ENCODE results near the gene CACNB2.

The CACNB2 gene

DNA sequence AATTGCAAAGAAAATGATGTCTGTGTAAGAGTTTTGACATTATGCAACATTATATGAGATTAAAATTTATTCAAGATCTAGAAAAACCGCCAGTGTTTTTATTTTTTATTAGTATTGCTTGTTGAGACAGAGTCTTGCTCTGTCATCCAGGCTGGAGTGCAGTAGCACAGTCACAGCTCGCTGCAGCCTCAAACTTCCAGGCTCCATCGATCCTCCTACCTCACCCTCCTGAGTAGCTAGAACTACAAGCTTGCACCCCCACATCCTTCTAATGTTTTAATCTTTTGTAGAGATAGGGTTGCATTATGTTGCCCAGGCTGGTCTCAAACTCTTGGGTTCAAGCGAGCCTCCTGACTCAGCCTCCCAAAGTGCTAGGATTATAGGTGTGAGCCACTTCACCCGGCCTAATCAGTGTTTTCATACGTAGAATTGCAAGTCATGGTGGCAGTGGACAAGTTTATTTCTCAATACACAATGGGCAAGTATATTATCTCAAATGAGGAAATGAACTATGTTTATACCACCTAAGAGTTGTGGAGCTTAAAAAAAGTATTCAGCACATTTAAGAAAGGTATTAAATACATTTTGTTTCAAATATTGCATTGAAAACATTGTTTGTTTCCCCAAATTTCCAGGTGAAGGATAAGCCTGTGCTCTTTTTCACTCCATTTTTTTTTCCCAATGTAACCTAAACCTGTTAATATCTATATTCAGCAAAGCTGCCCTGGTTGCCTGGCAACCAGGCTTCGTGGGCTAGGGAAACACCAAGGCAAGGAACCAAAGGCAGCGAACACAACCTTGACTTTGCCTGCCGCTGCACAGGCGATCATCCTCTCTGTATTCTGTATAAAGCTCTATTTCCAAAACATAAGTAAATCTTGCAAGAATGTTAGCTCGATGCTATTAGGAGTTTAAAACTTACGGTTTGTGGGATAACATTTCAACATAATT lies 163.9 kb downstream of the CACNB2 start:
- Histone ChIP-seq H3K4me3 (ENCODE audit: low read length) (no peak overlapping the region), H3K79me2 (ENCODE audit: low read length) (no peaks in the 10 kb centered on the region), H3K4me1 (ENCODE audit: low read length) (no peaks in the 10 kb centered on the region), H2AFZ (ENCODE audit: low read depth, low read length) (no peak overlapping the region), H3K36me3 (replicated peaks; ENCODE audit: low read depth, low read length) (no peaks in the 10 kb centered on the region), H3K4me2 (ENCODE audit: low read length) (no peak overlapping the region), H4K20me1 (ENCODE audit: insufficient read depth, low read length) (no peaks in the 10 kb centered on the region), H3K9ac (ENCODE audit: low read length) (no peak overlapping the region), H3K27ac (ENCODE audit: low read length) (no peak overlapping the region), H3K9me3 (ENCODE audit: insufficient read depth, low read length) (no peaks in the 10 kb centered on the region), H3K27me3 (ENCODE audit: low read depth, low read length) (no peaks in the 10 kb centered on the region)
- TF ChIP-seq, protein P1, sequence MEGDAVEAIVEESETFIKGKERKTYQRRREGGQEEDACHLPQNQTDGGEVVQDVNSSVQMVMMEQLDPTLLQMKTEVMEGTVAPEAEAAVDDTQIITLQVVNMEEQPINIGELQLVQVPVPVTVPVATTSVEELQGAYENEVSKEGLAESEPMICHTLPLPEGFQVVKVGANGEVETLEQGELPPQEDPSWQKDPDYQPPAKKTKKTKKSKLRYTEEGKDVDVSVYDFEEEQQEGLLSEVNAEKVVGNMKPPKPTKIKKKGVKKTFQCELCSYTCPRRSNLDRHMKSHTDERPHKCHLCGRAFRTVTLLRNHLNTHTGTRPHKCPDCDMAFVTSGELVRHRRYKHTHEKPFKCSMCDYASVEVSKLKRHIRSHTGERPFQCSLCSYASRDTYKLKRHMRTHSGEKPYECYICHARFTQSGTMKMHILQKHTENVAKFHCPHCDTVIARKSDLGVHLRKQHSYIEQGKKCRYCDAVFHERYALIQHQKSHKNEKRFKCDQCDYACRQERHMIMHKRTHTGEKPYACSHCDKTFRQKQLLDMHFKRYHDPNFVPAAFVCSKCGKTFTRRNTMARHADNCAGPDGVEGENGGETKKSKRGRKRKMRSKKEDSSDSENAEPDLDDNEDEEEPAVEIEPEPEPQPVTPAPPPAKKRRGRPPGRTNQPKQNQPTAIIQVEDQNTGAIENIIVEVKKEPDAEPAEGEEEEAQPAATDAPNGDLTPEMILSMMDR (IDR thresholded peaks at IDR 0.05; ENCODE audit: low read depth, low read length): no peak
- TF ChIP-seq EZH2phosphoT487 (IDR thresholded peaks at IDR 0.05; ENCODE audit: low read depth): no peak

- H3K4me2 ChIP-seq (ENCODE audit: low read length): no peak overlapping the region
Measured at GRCh38 chr10:18306031-18306430, 165.8 kb downstream of the CACNB2 start.

DNA sequence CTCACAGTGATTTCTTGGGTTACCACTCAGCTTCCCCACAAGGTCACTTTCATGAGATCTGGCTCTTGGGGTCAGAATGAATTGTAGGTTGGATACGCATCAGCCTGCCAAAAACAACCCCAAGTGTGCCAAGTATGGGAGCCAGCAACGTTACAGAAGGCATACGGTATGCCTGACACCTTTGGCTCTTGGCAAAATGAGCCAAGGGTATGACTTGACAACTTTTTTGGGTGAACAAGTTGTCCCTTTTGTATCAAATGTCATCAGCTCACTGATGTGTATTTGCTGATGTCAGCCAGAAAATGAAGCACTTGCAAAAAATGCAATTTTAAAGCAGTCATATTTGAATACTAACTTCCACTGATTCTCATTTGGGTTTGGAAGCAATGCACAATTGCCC lies 168.4 kb downstream of the CACNB2 start:
- Histone ChIP-seq H3K4me3 (ENCODE audit: low read length) (no peak overlapping the region), H3K4me2 (ENCODE audit: low read length) (no peak overlapping the region)

More at GRCh38 chr10:18306031-18306430, 165.8 kb downstream of the CACNB2 start:
- Histone ChIP-seq H3K4me3 (ENCODE audit: low read length) (no peak overlapping the region), H2AFZ (ENCODE audit: low read depth, low read length) (0 out of 2 replicates have a peak overlapping the region, but pooled peaks have one; percentile 54), H3K27me3 (ENCODE audit: low read depth, low read length) (no peaks in the 10 kb centered on the region), H3K36me3 (replicated peaks; ENCODE audit: low read depth, low read length) (no peaks in the 10 kb centered on the region), H3K9ac (ENCODE audit: low read length) (no peak overlapping the region), H3K9me3 (ENCODE audit: insufficient read depth, low read length) (no peaks in the 10 kb centered on the region), H3K27ac (ENCODE audit: low read length) (no peak overlapping the region), H3K79me2 (ENCODE audit: low read length) (no peaks in the 10 kb centered on the region), H4K20me1 (ENCODE audit: insufficient read depth, low read length) (no peaks in the 10 kb centered on the region), H3K4me1 (ENCODE audit: low read length) (no peaks in the 10 kb centered on the region)
- TF ChIP-seq EZH2phosphoT487 (IDR thresholded peaks at IDR 0.05; ENCODE audit: low read depth): no peak
- TF ChIP-seq, protein P1 (IDR thresholded peaks at IDR 0.05; ENCODE audit: low read depth, low read length): no peak

GRCh38 chr10:18310761-18311160 lies 170.5 kb downstream of the CACNB2 start:
- no peak overlapping the region for H3K4me2 ChIP-seq (ENCODE audit: low read length)
- no peaks in the 10 kb centered on the region for H3K4me1 ChIP-seq (ENCODE audit: low read length)
- H3K36me3 ChIP-seq (replicated peaks; ENCODE audit: low read depth, low read length): no peaks in the 10 kb centered on the region
- no peak overlapping the region for H3K9ac ChIP-seq (ENCODE audit: low read length)
- no peaks in the 10 kb centered on the region for H3K9me3 ChIP-seq (ENCODE audit: insufficient read depth, low read length)
- H3K4me3 ChIP-seq (ENCODE audit: low read length): no peak overlapping the region
- no peaks in the 10 kb centered on the region for H4K20me1 ChIP-seq (ENCODE audit: insufficient read depth, low read length)
- H2AFZ ChIP-seq (ENCODE audit: low read depth, low read length): no peak overlapping the region
- no peaks in the 10 kb centered on the region for H3K27me3 ChIP-seq (ENCODE audit: low read depth, low read length)
- TF ChIP-seq, protein P1 (IDR thresholded peaks at IDR 0.05; ENCODE audit: low read depth, low read length): no peak
- H3K79me2 ChIP-seq (ENCODE audit: low read length): no peaks in the 10 kb centered on the region
- no peak overlapping the region for H3K27ac ChIP-seq (ENCODE audit: low read length)

More for the DNA sequence above, 168.4 kb downstream of the CACNB2 start:
- Histone ChIP-seq H3K27ac (ENCODE audit: low read length) (no peak overlapping the region), H3K4me1 (ENCODE audit: low read length) (no peaks in the 10 kb centered on the region), H2AFZ (ENCODE audit: low read depth, low read length) (no peak overlapping the region), H3K9me3 (ENCODE audit: insufficient read depth, low read length) (no peaks in the 10 kb centered on the region), H3K27me3 (ENCODE audit: low read depth, low read length) (no peaks in the 10 kb centered on the region), H3K79me2 (ENCODE audit: low read length) (no peaks in the 10 kb centered on the region), H3K9ac (ENCODE audit: low read length) (no peak overlapping the region), H4K20me1 (ENCODE audit: insufficient read depth, low read length) (no peaks in the 10 kb centered on the region), H3K36me3 (replicated peaks; ENCODE audit: low read depth, low read length) (no peaks in the 10 kb centered on the region)
- TF ChIP-seq EZH2phosphoT487 (IDR thresholded peaks at IDR 0.05; ENCODE audit: low read depth): no peak
- TF ChIP-seq, protein P1 (IDR thresholded peaks at IDR 0.05; ENCODE audit: low read depth, low read length): no peak
